Measurements from ENCODE around the gene GLUL.

GRCh38 chr1:182370532-182370931, 21.1 kb downstream of the GLUL start:
- no peak for TF ChIP-seq POLR2AphosphoS5 (IDR thresholded peaks at IDR 0.05)
- no peak for TF ChIP-seq CTCF (IDR thresholded peaks at IDR 0.05)
- no peak for TF ChIP-seq EP300 (IDR thresholded peaks at IDR 0.05)
